ENCODE data around the gene MRPS24.

GRCh38 chr7:43891069-43891955 is 22.0 kb upstream of the MRPS24 start:
- TF ChIP-seq EP300 (IDR thresholded peaks at IDR 0.05) (no peak), CTCF (IDR thresholded peaks at IDR 0.05) (no peak), POLR2A (IDR thresholded peaks at IDR 0.05) (no peak), POLR2AphosphoS5 (IDR thresholded peaks at IDR 0.05) (no peak)

All from gastroesophageal sphincter (tissue), 3 donors.